Astrocyte of the cerebellum (primary cell): Measurements from ENCODE around the gene DCAF17.
"Not testable (repeated sequence)": the region's sequence is repeated elsewhere in the genome, so short reads cannot be mapped to it uniquely, and the experiment has no call there.

Experiments used
- DNase-seq: peaks from one replicate; pipeline ENCODE4 v3.0.0-alpha.2; 2011; ENCODE audit warnings: low read depth
- H3K4me3 ChIP-seq: 2 replicates; pipeline ENCODE4 v1.5.1; 2011; ENCODE audit warnings: mild to moderate bottlenecking, low read depth, low read length, moderate library complexity
- CTCF ChIP-seq: IDR thresholded peaks from 2 replicates; pipeline ENCODE4 v1.5.1; 2012; ENCODE audit warnings: low read length, low read depth, moderate library complexity, mild to moderate bottlenecking; ENCODE audit errors: missing control alignments
- in situ Hi-C: cut with HindIII; loops from 2 replicates; pipeline ENCODE4 v1.10.0; 2017; ENCODE audit warnings: low sequenced_read_pairs

Gene DCAF17

GRCh38 chr2:171412571-171413175 lies 21.4 kb upstream of the DCAF17 start:
- in situ Hi-C loops, result loop anchor here (25.0 kb wide), 1 partner anchor 450 kb away; no protein-coding TSS in a partner anchor
- no peak for DNase-seq
- no peak for TF ChIP-seq CTCF
- H3K4me3 ChIP-seq, result no peak overlapping the region

GRCh38 chr2:171414645-171415044 lies 19.4 kb upstream of the DCAF17 start:
- DNase-seq, H3K4me3 ChIP-seq: not testable (repeated sequence)
- in situ Hi-C loops, result loop anchor here (25.0 kb wide), 1 partner anchor 452 kb away; no protein-coding TSS in a partner anchor

GRCh38 chr2:171416009-171416926 lies 17.8 kb upstream of the DCAF17 start:
- in situ Hi-C loops, result loop anchor here (25.0 kb wide), 1 partner anchor 454 kb away; no protein-coding TSS in a partner anchor
- no peak overlapping the region for H3K4me3 ChIP-seq
- peak; percentile 92 for DNase-seq
- peak; percentile 92 for TF ChIP-seq CTCF

- in situ Hi-C loops, result loop anchor here (25.0 kb wide), 1 partner anchor 457 kb away; no protein-coding TSS in a partner anchor
- DNase-seq, result no peak
- TF ChIP-seq CTCF, result no peak
- no peak overlapping the region for H3K4me3 ChIP-seq
These were observed 14.7 kb upstream of the DCAF17 start for GRCh38 chr2:171419333-171419732.

GRCh38 chr2:171420728-171421563 lies 13.1 kb upstream of the DCAF17 start:
- DNase-seq, result no peak
- no peak for TF ChIP-seq CTCF

GRCh38 chr2:171422710-171423495 lies 11.1 kb upstream of the DCAF17 start:
- not testable (repeated sequence) for DNase-seq, H3K4me3 ChIP-seq
- in situ Hi-C loops, result loop anchor here (25.0 kb wide), 1 partner anchor 461 kb away; no protein-coding TSS in a partner anchor

More at GRCh38 chr2:171420728-171421563, 13.1 kb upstream of the DCAF17 start:
- in situ Hi-C loops, result loop anchor here (25.0 kb wide), 1 partner anchor 459 kb away; no protein-coding TSS in a partner anchor
- no peak overlapping the region for H3K4me3 ChIP-seq
